Sigmoid colon (tissue), 7 donors: ENCODE data around the gene FCSK. TPM values are rescaled to one million over a fixed set of nuclear protein-coding genes. Genes with fewer than 3 reads are reported as not detected.

Experiments used
- DNase-seq: peaks from one replicate; pipeline ENCODE4 v3.0.0-alpha.2; 2019
- H3K27ac ChIP-seq, 4 donors: fragments of 200-600 bp; sonication (generic); one replicate each; pipeline ENCODE4 v1.5.1; 2016 to 2019; ENCODE audit warnings: mild to moderate bottlenecking in 1 of 4
- H3K27me3 ChIP-seq, 3 donors: fragments of 200-600 bp; sonication (generic); one replicate each; pipeline ENCODE4 v1.5.1; 2019; ENCODE audit warnings: mild to moderate bottlenecking in 1 of 3
- H3K36me3 ChIP-seq, 4 donors: fragments of 200-600 bp; sonication (generic); one replicate each; pipeline ENCODE4 v1.5.1; 2016 to 2019
- H3K4me1 ChIP-seq, 4 donors: fragments of 200-600 bp; sonication (generic); one replicate each; pipeline ENCODE4 v1.5.1; 2017 to 2019
- H3K4me3 ChIP-seq, 4 donors: fragments of 200-600 bp; sonication (generic); one replicate each; pipeline ENCODE4 v1.5.1; 2017 to 2019; ENCODE audit warnings: mild to moderate bottlenecking in 2 of 4, moderate library complexity in 1 of 4
- H3K9me3 ChIP-seq, 4 donors: fragments of 200-600 bp in 3 of 4; sonication (generic) in 3 of 4; one replicate each; pipeline versions ENCODE4 v1.5.1 to v1.6.1; 2013 to 2019
- EP300 ChIP-seq, 4 donors: sonication (generic); formaldehyde crosslinking; IDR thresholded peaks; one replicate each; pipeline ENCODE4 v1.6.1; 2017; ENCODE audit warnings: antibody characterized with exemption in 4 of 4
- POLR2A ChIP-seq, 2 donors: fragments of 450-650 bp; IDR thresholded peaks; one replicate each; pipeline ENCODE4 v1.6.1; 2016; ENCODE audit warnings: antibody characterized with exemption in 2 of 2, mild to moderate bottlenecking in 2 of 2, moderate library complexity in 2 of 2
- POLR2AphosphoS5 ChIP-seq, 4 donors: sonication (generic); formaldehyde crosslinking; IDR thresholded peaks; one replicate each; pipeline ENCODE4 v1.6.1; 2017; ENCODE audit warnings: antibody characterized with exemption in 4 of 4
- WGBS, 2 donors: extraction: QIAGEN DNeasy Blood & Tissue Kit; methylation state at CpG; one replicate each; pipeline ENCODE4 v1.1.7; 2013; 5-methylcytosine and 5-hydroxymethylcytosine counted together
- intact Hi-C: fragments of 100-400 bp; cut with DNase I; formaldehyde crosslinking; loops from one replicate; pipeline ENCODE4 v1.15.1; 2023
- polyA plus RNA-seq, 3 donors: library from polyadenylated mRNA; stranded (reverse); fragments of 200-250 nt; gene quantifications; one replicate each; pipeline ENCODE4 v1.2.3, GENCODE V29; 2013
- total RNA-seq, 4 donors: library from RNA; depleted of rRNA; stranded (reverse); fragments of >200 nt; gene quantifications; one replicate each; pipeline ENCODE4 v1.1.0, GENCODE V29; 2016
- TF ChIP-seq, protein P1 (sequence below), 4 experiments: fragments of 450-650 bp in 3 of 4; fragments of 200-600 bp in 1 of 4; IDR thresholded peaks; one replicate each; pipeline ENCODE4 v1.5.1; 2016 to 2019; ENCODE audit warnings: antibody characterized with exemption in 4 of 4, mild to moderate bottlenecking in 3 of 4, moderate library complexity in 2 of 4
- donor health status: healthy with polysubstance abuse.
- donor health status: Bipolar disorder and iron deficiency.
- donor health status: healthy.

Gene FCSK
- total and polyA plus RNA-seq, 7 donors, result 7.6 to 19.1 (median 12.7) TPM

- intact Hi-C loops, result no loop called here
- Histone ChIP-seq H3K4me1 (peaks cover 0 to 4% (median 2%) of the 10 kb centered on the region in 4 donors), H3K27ac (no peak overlapping the region), H3K4me3 (no peak overlapping the region), H3K9me3 (no peaks in the 10 kb centered on the region), H3K36me3 (peaks cover 5 to 27% (median 15%) of the 10 kb centered on the region in 4 donors), H3K27me3 (no peaks in the 10 kb centered on the region)
- DNase-seq, result no peak
- WGBS, 2 donors, result 73 to 81% methylated on average over 8 of the region's 8 CpGs
- TF ChIP-seq EP300 (IDR thresholded peaks at IDR 0.05) (no peak), POLR2AphosphoS5 (IDR thresholded peaks at IDR 0.05) (no peak), POLR2A (IDR thresholded peaks at IDR 0.05) (no peak)
- TF ChIP-seq, protein P1, sequence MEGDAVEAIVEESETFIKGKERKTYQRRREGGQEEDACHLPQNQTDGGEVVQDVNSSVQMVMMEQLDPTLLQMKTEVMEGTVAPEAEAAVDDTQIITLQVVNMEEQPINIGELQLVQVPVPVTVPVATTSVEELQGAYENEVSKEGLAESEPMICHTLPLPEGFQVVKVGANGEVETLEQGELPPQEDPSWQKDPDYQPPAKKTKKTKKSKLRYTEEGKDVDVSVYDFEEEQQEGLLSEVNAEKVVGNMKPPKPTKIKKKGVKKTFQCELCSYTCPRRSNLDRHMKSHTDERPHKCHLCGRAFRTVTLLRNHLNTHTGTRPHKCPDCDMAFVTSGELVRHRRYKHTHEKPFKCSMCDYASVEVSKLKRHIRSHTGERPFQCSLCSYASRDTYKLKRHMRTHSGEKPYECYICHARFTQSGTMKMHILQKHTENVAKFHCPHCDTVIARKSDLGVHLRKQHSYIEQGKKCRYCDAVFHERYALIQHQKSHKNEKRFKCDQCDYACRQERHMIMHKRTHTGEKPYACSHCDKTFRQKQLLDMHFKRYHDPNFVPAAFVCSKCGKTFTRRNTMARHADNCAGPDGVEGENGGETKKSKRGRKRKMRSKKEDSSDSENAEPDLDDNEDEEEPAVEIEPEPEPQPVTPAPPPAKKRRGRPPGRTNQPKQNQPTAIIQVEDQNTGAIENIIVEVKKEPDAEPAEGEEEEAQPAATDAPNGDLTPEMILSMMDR (IDR thresholded peaks at IDR 0.05), result no peak
These were observed 6.4 kb downstream of the FCSK start for GRCh38 chr16:70460737-70461261.

DNA sequence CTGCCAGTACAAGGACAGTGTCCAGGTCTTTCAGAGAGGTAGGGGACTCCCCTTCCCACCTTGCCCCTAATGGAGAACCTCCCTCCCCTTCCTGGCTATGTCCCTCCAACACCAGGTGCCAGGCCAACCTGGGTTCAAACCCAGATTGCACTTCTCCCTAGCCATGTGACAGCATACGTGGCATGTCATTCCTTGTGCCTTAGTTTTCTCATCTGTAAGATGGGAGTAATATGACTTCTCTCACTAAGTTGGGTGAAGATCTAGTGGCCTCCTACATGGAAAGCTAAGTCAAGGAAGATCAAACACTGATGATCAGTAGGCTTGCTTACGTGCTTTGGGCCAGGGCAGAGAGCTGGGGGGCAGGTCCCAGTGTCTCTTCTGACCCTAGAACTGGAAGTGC, 8.8 kb downstream of the FCSK start:
- intact Hi-C loops, result no loop called here
- DNase-seq, result no peak
- H3K4me1 ChIP-seq, result no peaks in the 10 kb centered on the region
- H3K4me3 ChIP-seq, result no peak overlapping the region
- TF ChIP-seq, protein P1 (IDR thresholded peaks at IDR 0.05), result no peak
- TF ChIP-seq POLR2AphosphoS5 (IDR thresholded peaks at IDR 0.05) (no peak), POLR2A (IDR thresholded peaks at IDR 0.05) (no peak), EP300 (IDR thresholded peaks at IDR 0.05) (no peak)
- 96 to 97% methylated on average over 2 of the region's 2 CpGs for WGBS, 2 donors
- no peak overlapping the region for H3K27ac ChIP-seq
- peaks cover 5 to 45% (median 16%) of the 10 kb centered on the region in 4 donors for H3K36me3 ChIP-seq
- no peaks in the 10 kb centered on the region for H3K9me3 ChIP-seq
- H3K27me3 ChIP-seq, result no peaks in the 10 kb centered on the region

- DNase-seq, result no peak
- no peak for TF ChIP-seq POLR2A (IDR thresholded peaks at IDR 0.05)
- TF ChIP-seq, protein P1 (IDR thresholded peaks at IDR 0.05), result no peak
- no peak for TF ChIP-seq POLR2AphosphoS5 (IDR thresholded peaks at IDR 0.05)
- TF ChIP-seq EP300 (IDR thresholded peaks at IDR 0.05), result no peak
- 91% methylated on average over 13 of the region's 13 CpGs for WGBS, 2 donors
- Histone ChIP-seq H3K27me3 (no peaks in the 10 kb centered on the region), H3K9me3 (no peaks in the 10 kb centered on the region), H3K27ac (no peak overlapping the region), H3K4me1 (no peaks in the 10 kb centered on the region), H3K36me3 (peaks cover 11 to 46% (median 16%) of the 10 kb centered on the region in 4 donors), H3K4me3 (no peak overlapping the region)
- intact Hi-C loops, result no loop called here
These were observed 11.8 kb downstream of the FCSK start for GRCh38 chr16:70465999-70466804.

DNA sequence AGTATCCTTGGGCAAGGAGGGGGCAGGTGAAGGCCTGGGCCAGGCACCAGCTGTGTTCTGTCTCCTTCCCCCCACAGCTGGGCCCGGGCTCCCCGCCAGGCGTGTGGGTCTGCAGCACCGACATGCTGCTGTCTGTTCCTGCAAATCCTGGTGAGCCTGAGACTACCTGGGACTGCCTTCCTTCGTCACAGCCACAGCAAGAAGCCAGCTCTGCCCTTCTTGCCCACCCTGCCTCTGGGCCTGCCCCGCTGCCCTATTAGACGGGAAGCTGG, 12.3 kb downstream of the FCSK start:
- DNase-seq, result no peak
- Histone ChIP-seq H3K9me3 (no peaks in the 10 kb centered on the region), H3K4me1 (no peaks in the 10 kb centered on the region), H3K27me3 (no peaks in the 10 kb centered on the region), H3K36me3 (peaks cover 11 to 50% (median 17%) of the 10 kb centered on the region in 4 donors), H3K4me3 (no peak overlapping the region), H3K27ac (no peak overlapping the region)
- WGBS, 2 donors, result 86 to 92% methylated on average over 7 of the region's 7 CpGs
- intact Hi-C loops, result no loop called here
- TF ChIP-seq POLR2A (IDR thresholded peaks at IDR 0.05), result no peak

GRCh38 chr16:70467113-70467512, 12.7 kb downstream of the FCSK start:
- Histone ChIP-seq H3K27me3 (no peaks in the 10 kb centered on the region), H3K9me3 (no peaks in the 10 kb centered on the region), H3K4me1 (no peaks in the 10 kb centered on the region), H3K27ac (no peak overlapping the region), H3K4me3 (no peak overlapping the region), H3K36me3 (peaks cover 11 to 52% (median 17%) of the 10 kb centered on the region in 4 donors)
- intact Hi-C loops, result no loop called here
- WGBS, 2 donors, result 79 to 91% methylated on average over 11 of the region's 11 CpGs
- TF ChIP-seq POLR2AphosphoS5 (IDR thresholded peaks at IDR 0.05) (no peak), POLR2A (IDR thresholded peaks at IDR 0.05) (no peak), EP300 (IDR thresholded peaks at IDR 0.05) (no peak)
- TF ChIP-seq, protein P1 (IDR thresholded peaks at IDR 0.05), result no peak
- DNase-seq, result no peak
